ENCODE measurements around the gene AOPEP.

AOPEP gene

DNA sequence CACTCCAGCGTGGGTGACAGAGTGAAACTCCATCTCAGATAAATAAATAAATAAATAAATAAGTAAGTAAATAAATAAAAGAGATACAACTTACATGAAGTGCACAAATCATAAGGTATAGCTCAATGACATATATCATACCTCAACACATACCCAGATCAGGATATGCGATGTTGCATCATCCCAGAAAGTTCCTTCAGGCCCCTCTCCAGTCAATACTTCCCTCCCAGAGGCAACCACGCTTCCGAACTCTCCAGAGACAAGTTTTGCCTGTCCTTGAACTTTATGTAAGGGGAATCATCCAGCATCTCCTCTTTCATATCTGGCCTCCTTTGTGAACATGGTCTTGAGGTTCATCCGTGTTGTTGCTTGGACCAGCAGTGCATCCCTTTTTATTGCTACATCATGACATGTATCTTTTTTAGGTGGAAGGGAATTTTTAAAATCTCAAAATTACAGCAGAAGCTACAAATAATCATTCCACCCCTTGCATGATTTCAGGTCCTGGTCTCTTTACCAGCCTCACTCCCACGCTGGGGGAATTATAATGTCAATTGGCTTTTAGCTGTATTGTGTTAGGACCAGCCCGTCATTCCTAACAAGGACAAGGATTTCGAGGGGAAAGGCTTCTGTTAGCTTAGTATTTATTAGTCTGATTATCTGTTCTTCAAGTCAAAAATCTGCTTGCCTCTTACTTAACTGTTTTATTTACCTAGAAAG lies 32.9 kb upstream of the AOPEP start:
- DNase-seq (ENCODE audit: extremely low read depth, insufficient read length) = no peak
- Histone ChIP-seq H3K36me3 (ENCODE audit: control insufficient read depth, insufficient read depth, low read length) (no peaks in the 10 kb centered on the region), H3K27me3 (replicated peaks; ENCODE audit: control insufficient read depth, insufficient read depth, low read length) (no peaks in the 10 kb centered on the region; the same call in 1 of the 2 replicates), H3K4me3 (replicated peaks; ENCODE audit: low read depth, low read length) (no peak overlapping the region)
- TF ChIP-seq, protein P1, sequence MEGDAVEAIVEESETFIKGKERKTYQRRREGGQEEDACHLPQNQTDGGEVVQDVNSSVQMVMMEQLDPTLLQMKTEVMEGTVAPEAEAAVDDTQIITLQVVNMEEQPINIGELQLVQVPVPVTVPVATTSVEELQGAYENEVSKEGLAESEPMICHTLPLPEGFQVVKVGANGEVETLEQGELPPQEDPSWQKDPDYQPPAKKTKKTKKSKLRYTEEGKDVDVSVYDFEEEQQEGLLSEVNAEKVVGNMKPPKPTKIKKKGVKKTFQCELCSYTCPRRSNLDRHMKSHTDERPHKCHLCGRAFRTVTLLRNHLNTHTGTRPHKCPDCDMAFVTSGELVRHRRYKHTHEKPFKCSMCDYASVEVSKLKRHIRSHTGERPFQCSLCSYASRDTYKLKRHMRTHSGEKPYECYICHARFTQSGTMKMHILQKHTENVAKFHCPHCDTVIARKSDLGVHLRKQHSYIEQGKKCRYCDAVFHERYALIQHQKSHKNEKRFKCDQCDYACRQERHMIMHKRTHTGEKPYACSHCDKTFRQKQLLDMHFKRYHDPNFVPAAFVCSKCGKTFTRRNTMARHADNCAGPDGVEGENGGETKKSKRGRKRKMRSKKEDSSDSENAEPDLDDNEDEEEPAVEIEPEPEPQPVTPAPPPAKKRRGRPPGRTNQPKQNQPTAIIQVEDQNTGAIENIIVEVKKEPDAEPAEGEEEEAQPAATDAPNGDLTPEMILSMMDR (IDR thresholded peaks at IDR 0.05; ENCODE audit: insufficient read depth, low read length, poor library complexity, severe bottlenecking) = no peak

DNA sequence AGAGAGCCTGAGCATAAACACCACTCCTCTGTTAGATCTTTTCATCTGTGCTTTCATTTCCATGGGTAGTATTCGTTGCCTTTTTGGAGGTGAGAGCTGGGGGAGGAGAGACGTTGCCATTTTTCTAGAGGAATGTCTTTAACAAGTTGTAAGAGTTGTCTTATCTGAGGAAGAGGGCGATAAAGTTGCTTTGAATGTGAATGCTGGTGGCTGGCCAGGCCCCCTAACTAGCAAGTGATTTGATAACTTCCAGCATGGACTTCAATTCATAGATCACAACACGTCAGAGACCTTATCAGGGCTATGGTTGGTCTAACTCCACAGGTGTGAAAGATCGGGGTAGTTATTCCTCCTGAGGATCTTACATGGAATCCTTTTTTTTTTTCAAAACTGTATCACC lies 30.0 kb upstream of the AOPEP start:
- no peak overlapping the region for H3K4me3 ChIP-seq (replicated peaks; ENCODE audit: low read depth, low read length)
- no peaks in the 10 kb centered on the region; the same call in 1 of the 2 replicates for H3K27me3 ChIP-seq (replicated peaks; ENCODE audit: control insufficient read depth, insufficient read depth, low read length)
- H3K36me3 ChIP-seq (ENCODE audit: control insufficient read depth, insufficient read depth, low read length) = no peaks in the 10 kb centered on the region
- TF ChIP-seq, protein P1 (IDR thresholded peaks at IDR 0.05; ENCODE audit: insufficient read depth, low read length, poor library complexity, severe bottlenecking) = no peak
- no peak for DNase-seq (ENCODE audit: extremely low read depth, insufficient read length)

DNA sequence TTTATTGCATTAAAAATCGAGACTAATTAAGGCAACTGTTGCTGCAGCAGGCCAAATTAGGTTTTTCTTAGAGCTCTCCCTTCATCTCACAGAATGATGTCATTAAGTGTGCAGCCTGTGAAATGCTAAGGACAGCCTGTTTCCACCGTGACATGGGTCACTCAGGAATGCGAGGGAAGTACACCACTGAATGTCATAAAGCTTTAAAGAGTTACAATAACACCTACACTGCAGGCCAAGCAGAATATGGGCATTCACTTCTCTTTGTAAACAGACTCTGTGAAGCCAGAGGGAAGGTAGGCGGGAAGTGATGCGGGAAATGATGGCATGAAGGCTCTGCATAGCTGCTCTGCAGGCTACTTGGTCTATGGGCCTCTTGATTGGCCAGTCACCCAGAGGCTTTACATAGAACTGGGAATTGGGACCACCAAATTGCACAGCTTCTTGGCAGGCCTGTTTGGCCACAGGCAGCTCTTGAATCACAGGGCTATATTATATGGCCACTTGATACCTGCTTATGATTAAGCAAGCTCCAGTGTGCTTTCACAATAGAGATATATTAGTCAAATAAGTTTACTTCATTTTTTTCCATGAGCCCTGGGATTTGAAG lies 28.4 kb upstream of the AOPEP start:
- TF ChIP-seq, protein P1 (IDR thresholded peaks at IDR 0.05; ENCODE audit: insufficient read depth, low read length, poor library complexity, severe bottlenecking) = no peak
- no peak overlapping the region for H3K4me3 ChIP-seq (replicated peaks; ENCODE audit: low read depth, low read length)
- H3K27me3 ChIP-seq (replicated peaks; ENCODE audit: control insufficient read depth, insufficient read depth, low read length) = no peaks in the 10 kb centered on the region; the same call in 1 of the 2 replicates
- H3K36me3 ChIP-seq (ENCODE audit: control insufficient read depth, insufficient read depth, low read length) = no peaks in the 10 kb centered on the region
- DNase-seq (ENCODE audit: extremely low read depth, insufficient read length) = no peak

DNA sequence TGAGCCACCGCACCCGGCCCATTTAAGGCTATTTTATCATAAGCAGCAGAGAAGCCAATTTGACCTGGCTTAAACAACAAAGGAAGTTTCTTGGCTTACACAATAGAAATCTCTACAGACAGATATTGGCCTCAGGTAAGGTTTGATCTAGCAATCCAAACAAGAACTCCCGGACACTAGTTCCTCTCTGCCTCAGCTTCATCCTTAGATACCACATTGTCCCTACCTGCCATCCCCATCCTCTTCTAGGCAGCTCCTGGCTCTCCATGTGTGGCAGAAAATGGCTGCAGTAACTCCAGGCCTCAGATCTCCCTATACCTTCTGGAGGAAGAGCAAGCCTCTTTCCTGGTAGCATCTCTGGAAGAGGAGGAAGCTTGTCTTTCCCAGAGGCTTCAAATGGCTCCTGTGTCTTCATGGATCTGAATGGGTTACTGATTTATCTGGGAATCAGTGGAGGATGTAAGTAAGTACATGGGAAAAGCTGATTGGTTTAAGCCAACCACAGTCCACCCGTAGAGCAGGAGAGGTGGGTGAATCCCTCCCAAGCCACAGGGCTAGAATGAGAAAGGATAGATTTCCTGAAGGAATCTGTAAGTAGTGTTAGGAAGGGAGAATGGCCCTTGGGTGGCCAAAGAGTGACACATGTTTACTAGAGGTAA lies 26.7 kb upstream of the AOPEP start:
- no peaks in the 10 kb centered on the region; the same call in 1 of the 2 replicates for H3K27me3 ChIP-seq (replicated peaks; ENCODE audit: control insufficient read depth, insufficient read depth, low read length)
- TF ChIP-seq, protein P1 (IDR thresholded peaks at IDR 0.05; ENCODE audit: insufficient read depth, low read length, poor library complexity, severe bottlenecking) = no peak
- no peak overlapping the region for H3K4me3 ChIP-seq (replicated peaks; ENCODE audit: low read depth, low read length)
- DNase-seq (ENCODE audit: extremely low read depth, insufficient read length) = no peak
- H3K36me3 ChIP-seq (ENCODE audit: control insufficient read depth, insufficient read depth, low read length) = no peaks in the 10 kb centered on the region

DNA sequence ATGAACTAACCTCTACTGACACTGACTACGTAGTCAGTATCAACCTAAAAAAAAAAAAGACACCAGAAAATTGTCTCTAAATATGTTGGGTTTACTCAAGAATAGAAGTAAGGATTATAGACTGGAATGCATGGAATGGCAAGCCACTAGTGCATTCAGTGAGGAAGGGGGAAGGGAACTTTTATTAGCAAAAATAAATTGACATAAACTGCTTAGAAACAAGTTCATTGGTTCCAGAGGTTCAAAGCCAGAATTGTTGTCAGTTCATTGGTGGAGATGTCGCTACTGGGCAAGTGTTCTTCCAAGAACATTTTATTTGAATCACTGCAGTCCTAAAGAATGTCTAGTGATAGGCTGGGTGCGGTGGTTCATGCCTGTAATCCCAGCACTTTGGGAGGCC lies 26.1 kb upstream of the AOPEP start:
- Histone ChIP-seq H3K36me3 (ENCODE audit: control insufficient read depth, insufficient read depth, low read length) (no peaks in the 10 kb centered on the region), H3K4me3 (replicated peaks; ENCODE audit: low read depth, low read length) (no peak overlapping the region), H3K27me3 (replicated peaks; ENCODE audit: control insufficient read depth, insufficient read depth, low read length) (no peaks in the 10 kb centered on the region; the same call in 1 of the 2 replicates)
- DNase-seq (ENCODE audit: extremely low read depth, insufficient read length) = no peak
- TF ChIP-seq, protein P1 (IDR thresholded peaks at IDR 0.05; ENCODE audit: insufficient read depth, low read length, poor library complexity, severe bottlenecking) = no peak

Data from GM06990 (cell line).